Tibial nerve (tissue), 4 donors: ENCODE results near the gene XRN2. TPM values are rescaled to one million over a fixed set of nuclear protein-coding genes. Genes with fewer than 3 reads are reported as not detected.

Experiments
- DNase-seq, 2 donors: peaks; one replicate each; pipeline ENCODE4 v3.0.0-alpha.2; 2019; ENCODE audit warnings: low spot score in 2 of 2
- H3K27ac ChIP-seq, 4 donors: fragments of 200-600 bp; sonication (generic) in 3 of 4; one replicate each; pipeline ENCODE4 v1.5.1; 2017 to 2019; ENCODE audit warnings: mild to moderate bottlenecking in 1 of 4
- H3K27me3 ChIP-seq, 2 donors: fragments of 200-600 bp; sonication (generic) in 1 of 2; one replicate each; pipeline versions ENCODE4 v1.5.1 to v1.6.0; 2017 to 2019
- H3K36me3 ChIP-seq, 3 donors: fragments of 200-600 bp; sonication (generic); one replicate each; pipeline ENCODE4 v1.5.1; 2018 to 2019
- H3K4me1 ChIP-seq, 4 donors: fragments of 200-600 bp; sonication (generic) in 3 of 4; one replicate each; pipeline ENCODE4 v1.5.1; 2017 to 2019
- H3K4me3 ChIP-seq, 4 donors: fragments of 200-600 bp; sonication (generic) in 3 of 4; one replicate each; pipeline ENCODE4 v1.5.1; 2017 to 2019; ENCODE audit warnings: mild to moderate bottlenecking in 1 of 4, moderate library complexity in 1 of 4
- H3K9me3 ChIP-seq, 4 donors: fragments of 200-600 bp; sonication (generic) in 3 of 4; one replicate each; pipeline ENCODE4 v1.5.1; 2017 to 2019
- CTCF ChIP-seq, 5 experiments: fragments of 200-600 bp in 3 of 5; fragments of 450-650 bp in 2 of 5; sonication (generic) in 3 of 5; IDR thresholded peaks; one replicate each; pipeline ENCODE4 v1.5.1; 2016 to 2019; ENCODE audit warnings: antibody characterized with exemption in 5 of 5, mild to moderate bottlenecking in 3 of 5, moderate library complexity in 2 of 5
- EP300 ChIP-seq, 2 donors: sonication (generic); formaldehyde crosslinking; IDR thresholded peaks; one replicate each; pipeline ENCODE4 v1.6.1; 2017; ENCODE audit warnings: antibody characterized with exemption in 2 of 2, mild to moderate bottlenecking in 1 of 2
- POLR2A ChIP-seq, 2 donors: fragments of 450-650 bp; IDR thresholded peaks; one replicate each; pipeline ENCODE4 v1.6.1; 2017; ENCODE audit warnings: antibody characterized with exemption in 2 of 2, mild to moderate bottlenecking in 2 of 2, moderate library complexity in 2 of 2
- WGBS, 2 donors: methylation state at CpG; one replicate each; pipeline ENCODE4 v1.1.5; 2018; 5-methylcytosine and 5-hydroxymethylcytosine counted together
- total RNA-seq, 4 donors: library from RNA; depleted of rRNA; stranded (reverse); fragments of >200 nt; gene quantifications; one replicate each; pipeline ENCODE4 v1.1.0, GENCODE V29; 2016

The XRN2 gene
- total RNA-seq, 4 donors from 2014 or later = 46.1 to 58.2 (median 53.0) TPM

GRCh38 chr20:21376626-21377025, 73.5 kb downstream of the XRN2 start:
- H3K27me3 ChIP-seq = no peaks in the 10 kb centered on the region
- no peak overlapping the region for H3K27ac ChIP-seq
- peaks cover 0 to 3% (median 0%) of the 10 kb centered on the region in 4 donors for H3K4me1 ChIP-seq
- no peak overlapping the region for H3K4me3 ChIP-seq
- peaks cover 0 to 16% (median 0%) of the 10 kb centered on the region in 3 donors for H3K36me3 ChIP-seq
- H3K9me3 ChIP-seq = no peaks in the 10 kb centered on the region
- DNase-seq = no peak
- WGBS, 2 donors = 93 to 97% methylated on average over 3 of the region's 3 CpGs
- TF ChIP-seq POLR2A (IDR thresholded peaks at IDR 0.05) (no peak), EP300 (IDR thresholded peaks at IDR 0.05) (no peak), CTCF (IDR thresholded peaks at IDR 0.05) (no peak)

- Histone ChIP-seq H3K27me3 (no peaks in the 10 kb centered on the region), H3K4me1 (peaks cover 0 to 3% (median 0%) of the 10 kb centered on the region in 4 donors), H3K27ac (no peak overlapping the region), H3K4me3 (no peak overlapping the region), H3K36me3 (peaks cover 0 to 26% (median 8%) of the 10 kb centered on the region in 3 donors), H3K9me3 (no peaks in the 10 kb centered on the region)
- no peak for DNase-seq
- TF ChIP-seq EP300 (IDR thresholded peaks at IDR 0.05) (no peak), CTCF (IDR thresholded peaks at IDR 0.05) (no peak), POLR2A (IDR thresholded peaks at IDR 0.05) (no peak)
- WGBS, 2 donors = 91% methylated on average over 9 of the region's 9 CpGs
Measured at GRCh38 chr20:21377701-21378100, 74.6 kb downstream of the XRN2 start.

- Histone ChIP-seq H3K9me3 (no peaks in the 10 kb centered on the region), H3K4me3 (no peak overlapping the region), H3K4me1 (peaks cover 0 to 3% (median 0%) of the 10 kb centered on the region in 4 donors), H3K36me3 (peaks cover 0 to 32% (median 9%) of the 10 kb centered on the region in 3 donors), H3K27ac (no peak overlapping the region), H3K27me3 (no peaks in the 10 kb centered on the region)
- no peak for DNase-seq
- WGBS, 2 donors = 93 to 96% methylated on average over 5 of the region's 5 CpGs
- TF ChIP-seq CTCF (IDR thresholded peaks at IDR 0.05) (no peak), POLR2A (IDR thresholded peaks at IDR 0.05) (no peak), EP300 (IDR thresholded peaks at IDR 0.05) (no peak)
Measured at GRCh38 chr20:21378259-21378658, 75.1 kb downstream of the XRN2 start.

- 62 to 73% methylated on average over 2 of the region's 2 CpGs for WGBS, 2 donors
- no peaks in the 10 kb centered on the region for H3K9me3 ChIP-seq
- no peaks in the 10 kb centered on the region for H3K4me1 ChIP-seq
- no peaks in the 10 kb centered on the region for H3K27me3 ChIP-seq
- H3K27ac ChIP-seq = no peak overlapping the region
- TF ChIP-seq POLR2A (IDR thresholded peaks at IDR 0.05) (no peak), CTCF (IDR thresholded peaks at IDR 0.05) (no peak), EP300 (IDR thresholded peaks at IDR 0.05) (no peak)
- H3K4me3 ChIP-seq = no peak overlapping the region
- no peak for DNase-seq
- peaks cover 0 to 49% (median 9%) of the 10 kb centered on the region in 3 donors for H3K36me3 ChIP-seq
Measured at GRCh38 chr20:21380711-21381110, 77.6 kb downstream of the XRN2 start.

GRCh38 chr20:21381619-21382018, 78.5 kb downstream of the XRN2 start:
- no peaks in the 10 kb centered on the region for H3K4me1 ChIP-seq
- 98 to 100% methylated on average over 1 of the region's 1 CpG for WGBS, 2 donors
- DNase-seq = no peak
- H3K36me3 ChIP-seq = peaks cover 0 to 50% (median 9%) of the 10 kb centered on the region in 3 donors
- no peaks in the 10 kb centered on the region for H3K27me3 ChIP-seq
- no peak overlapping the region for H3K4me3 ChIP-seq
- TF ChIP-seq POLR2A (IDR thresholded peaks at IDR 0.05) (no peak), EP300 (IDR thresholded peaks at IDR 0.05) (no peak), CTCF (IDR thresholded peaks at IDR 0.05) (no peak)
- no peak overlapping the region for H3K27ac ChIP-seq
- H3K9me3 ChIP-seq = no peaks in the 10 kb centered on the region
